Smooth muscle cell (in vitro differentiated cells): ENCODE results near the gene OBSL1. TPM values are rescaled to one million over a fixed set of nuclear protein-coding genes. Genes with fewer than 3 reads are reported as not detected.

ENCODE experiments used
- DNase-seq: peaks from one replicate; lab custom pipeline; 2025; ENCODE audit not compliant: unreplicated experiment; lab: John Stamatoyannopoulos, UW
- H2AFZ ChIP-seq: fragments of 200-600 bp; sonication (generic); 2 replicates; pipeline ENCODE4 v1.6.0; 2016; ENCODE audit warnings: antibody characterized with exemption, low read depth, mild to moderate bottlenecking
- H3F3A ChIP-seq: fragments of 200-600 bp; sonication (generic); 2 replicates; pipeline ENCODE4 v1.6.0; 2017; ENCODE audit warnings: antibody characterized with exemption, low read depth
- H3K27ac ChIP-seq: fragments of 200-600 bp; sonication (generic); 2 replicates; pipeline ENCODE4 v1.5.1; 2016; ENCODE audit warnings: low read depth, mild to moderate bottlenecking
- H3K27me3 ChIP-seq: fragments of 200-600 bp; sonication (generic); 2 replicates; pipeline ENCODE4 v1.6.1; 2016; ENCODE audit warnings: low read depth, mild to moderate bottlenecking
- H3K36me3 ChIP-seq: fragments of 200-600 bp; sonication (generic); 2 replicates; pipeline ENCODE4 v1.5.1; 2016; ENCODE audit warnings: low read depth
- H3K4me1 ChIP-seq: fragments of 200-600 bp; sonication (generic); 2 replicates; pipeline ENCODE4 v1.5.1; 2016; ENCODE audit warnings: low read depth
- H3K4me2 ChIP-seq: fragments of 200-600 bp; sonication (generic); 2 replicates; pipeline ENCODE4 v1.6.0; 2016; ENCODE audit warnings: mild to moderate bottlenecking
- H3K4me3 ChIP-seq: fragments of 200-600 bp; sonication (generic); 2 replicates; pipeline ENCODE4 v1.5.1; 2016; ENCODE audit warnings: mild to moderate bottlenecking
- H3K79me2 ChIP-seq: fragments of 200-600 bp; sonication (generic); 2 replicates; pipeline ENCODE4 v1.6.0; 2016; ENCODE audit warnings: low read depth, mild to moderate bottlenecking
- H3K9ac ChIP-seq: fragments of 200-600 bp; sonication (generic); 2 replicates; pipeline ENCODE4 v1.6.0; 2016; ENCODE audit warnings: low read depth
- H3K9me3 ChIP-seq: fragments of 200-600 bp; sonication (generic); replicated peaks from 2 replicates; pipeline ENCODE4 v1.5.1; 2016; ENCODE audit warnings: low read depth
- H4K20me1 ChIP-seq: fragments of 200-600 bp; sonication (generic); 2 replicates; pipeline ENCODE4 v1.6.0; 2016; ENCODE audit warnings: low read depth
- CTCF ChIP-seq: fragments of 200-600 bp; sonication (generic); IDR thresholded peaks from 2 replicates; pipeline ENCODE4 v1.5.1; 2017; ENCODE audit warnings: borderline replicate concordance, mild to moderate bottlenecking, antibody characterized with exemption; ENCODE audit not compliant: insufficient read depth, poor library complexity, severe bottlenecking
- whole genome bisulfite sequencing: methylation state at CpG from one replicate; pipeline ENCODE4 v1.1.7; 2016; ENCODE audit warnings: low lambda C conversion rate; 5-methylcytosine and 5-hydroxymethylcytosine counted together
- polyA plus RNA-seq: library from polyadenylated mRNA; unstranded; fragments of >200 nt; fragmentation: Nextera tagmentation; extraction: Ambion mirVana; gene quantifications from 2 replicates; pipeline ENCODE4 v1.2.1, GENCODE V29; 2016
- total RNA-seq: library from RNA; depleted of rRNA; stranded (reverse); fragments of >200 nt; gene quantifications from 2 replicates; pipeline ENCODE4 v1.2.3, GENCODE V29; 2014

Gene OBSL1
- total and polyA plus RNA-seq, 2 experiments from 2014 or later, result 51.1 to 71.9 TPM

GRCh38 chr2:219508444-219508734, 63.0 kb downstream of the OBSL1 start:
- Histone ChIP-seq H3K4me1 (peaks cover 52% of the 10 kb centered on the region), H3K36me3 (no peaks in the 10 kb centered on the region), H3K79me2 (no peaks in the 10 kb centered on the region), H2AFZ (no peak overlapping the region), H3K4me2 (no peak overlapping the region), H4K20me1 (peaks cover 17% of the 10 kb centered on the region), H3K4me3 (no peak overlapping the region), H3K27ac (no peak overlapping the region), H3K27me3 (peaks cover 11% of the 10 kb centered on the region), H3F3A (no peaks in the 10 kb centered on the region), H3K9ac (no peak overlapping the region), H3K9me3 (no peaks in the 10 kb centered on the region)
- no peak for TF ChIP-seq CTCF
- 89% methylated on average over 4 of the region's 4 CpGs for WGBS
- no peak for DNase-seq

GRCh38 chr2:219507581-219508443, 63.5 kb downstream of the OBSL1 start:
- Histone ChIP-seq H3K27me3 (peaks cover 8% of the 10 kb centered on the region), H3K36me3 (no peaks in the 10 kb centered on the region), H3K9me3 (no peaks in the 10 kb centered on the region), H4K20me1 (peaks cover 17% of the 10 kb centered on the region), H3K79me2 (no peaks in the 10 kb centered on the region), H3F3A (no peaks in the 10 kb centered on the region), H3K4me3 (no peak overlapping the region), H3K9ac (no peak overlapping the region), H3K4me2 (no peak overlapping the region), H3K4me1 (peaks cover 47% of the 10 kb centered on the region), H2AFZ (no peak overlapping the region), H3K27ac (no peak overlapping the region)
- DNase-seq, result no peak
- WGBS, result 82% methylated on average over 8 of the region's 8 CpGs
- TF ChIP-seq CTCF, result no peak

GRCh38 chr2:219506802-219507526, 64.4 kb downstream of the OBSL1 start:
- no peaks in the 10 kb centered on the region for H3K79me2 ChIP-seq
- H3K27me3 ChIP-seq, result peaks cover 1% of the 10 kb centered on the region
- no peak overlapping the region for H3K4me3 ChIP-seq
- H3K27ac ChIP-seq, result no peak overlapping the region
- H3K9ac ChIP-seq, result no peak overlapping the region
- no peaks in the 10 kb centered on the region for H3K9me3 ChIP-seq
- peaks cover 17% of the 10 kb centered on the region for H4K20me1 ChIP-seq
- H3K4me2 ChIP-seq, result no peak overlapping the region
- 68% methylated on average over 16 of the region's 17 CpGs for WGBS
- no peak for DNase-seq
- no peaks in the 10 kb centered on the region for H3F3A ChIP-seq
- peaks cover 38% of the 10 kb centered on the region for H3K4me1 ChIP-seq
- H3K36me3 ChIP-seq, result no peaks in the 10 kb centered on the region
- no peak for TF ChIP-seq CTCF
- no peak overlapping the region for H2AFZ ChIP-seq
